Ishikawa (cell line): Measurements from ENCODE around the gene NDST3.
A peak's percentile ranks its signal among the peaks of the same experiment; 100 is the strongest.

Experiments used
- CEBPB ChIP-seq: IDR thresholded peaks from 2 replicates; pipeline ENCODE4 v1.6.1; 2012
- CREB1 ChIP-seq: IDR thresholded peaks from 2 replicates; pipeline ENCODE4 v1.6.1; 2012; ENCODE audit warnings: low read depth
- EGR1 ChIP-seq: IDR thresholded peaks from 2 replicates; pipeline ENCODE4 v1.6.1; 2012
- EP300 ChIP-seq: IDR thresholded peaks from 2 replicates; pipeline ENCODE4 v1.6.1; 2012; ENCODE audit warnings: borderline replicate concordance
- FOXM1 ChIP-seq: IDR thresholded peaks from 2 replicates; pipeline ENCODE4 v1.6.1; 2012; ENCODE audit warnings: low read depth, borderline replicate concordance
- NFIC ChIP-seq: IDR thresholded peaks from 2 replicates; pipeline ENCODE4 v1.6.1; 2012
- RAD21 ChIP-seq: IDR thresholded peaks from 2 replicates; pipeline ENCODE4 v1.6.1; 2012; ENCODE audit warnings: low read depth
- TAF1 ChIP-seq: IDR thresholded peaks from 2 replicates; pipeline ENCODE4 v1.6.1; 2012; ENCODE audit warnings: low read depth, mild to moderate bottlenecking
- TCF12 ChIP-seq: IDR thresholded peaks from 2 replicates; pipeline ENCODE4 v1.6.1; 2012; ENCODE audit warnings: low read depth
- TEAD4 ChIP-seq: IDR thresholded peaks from 2 replicates; pipeline ENCODE4 v1.6.1; 2012
- YY1 ChIP-seq: IDR thresholded peaks from 2 replicates; pipeline ENCODE4 v1.6.1; 2012; ENCODE audit warnings: low read depth
- TF ChIP-seq, protein P1 (sequence below): IDR thresholded peaks from 2 replicates; pipeline ENCODE4 v1.6.1; 2012
- TF ChIP-seq, protein P2 (sequence below): IDR thresholded peaks from 2 replicates; pipeline ENCODE4 v1.6.1; 2012; ENCODE audit warnings: low read depth, mild to moderate bottlenecking
- TF ChIP-seq, protein P3 (sequence below): IDR thresholded peaks from 2 replicates; pipeline ENCODE4 v1.6.1; 2012

The NDST3 gene

DNA sequence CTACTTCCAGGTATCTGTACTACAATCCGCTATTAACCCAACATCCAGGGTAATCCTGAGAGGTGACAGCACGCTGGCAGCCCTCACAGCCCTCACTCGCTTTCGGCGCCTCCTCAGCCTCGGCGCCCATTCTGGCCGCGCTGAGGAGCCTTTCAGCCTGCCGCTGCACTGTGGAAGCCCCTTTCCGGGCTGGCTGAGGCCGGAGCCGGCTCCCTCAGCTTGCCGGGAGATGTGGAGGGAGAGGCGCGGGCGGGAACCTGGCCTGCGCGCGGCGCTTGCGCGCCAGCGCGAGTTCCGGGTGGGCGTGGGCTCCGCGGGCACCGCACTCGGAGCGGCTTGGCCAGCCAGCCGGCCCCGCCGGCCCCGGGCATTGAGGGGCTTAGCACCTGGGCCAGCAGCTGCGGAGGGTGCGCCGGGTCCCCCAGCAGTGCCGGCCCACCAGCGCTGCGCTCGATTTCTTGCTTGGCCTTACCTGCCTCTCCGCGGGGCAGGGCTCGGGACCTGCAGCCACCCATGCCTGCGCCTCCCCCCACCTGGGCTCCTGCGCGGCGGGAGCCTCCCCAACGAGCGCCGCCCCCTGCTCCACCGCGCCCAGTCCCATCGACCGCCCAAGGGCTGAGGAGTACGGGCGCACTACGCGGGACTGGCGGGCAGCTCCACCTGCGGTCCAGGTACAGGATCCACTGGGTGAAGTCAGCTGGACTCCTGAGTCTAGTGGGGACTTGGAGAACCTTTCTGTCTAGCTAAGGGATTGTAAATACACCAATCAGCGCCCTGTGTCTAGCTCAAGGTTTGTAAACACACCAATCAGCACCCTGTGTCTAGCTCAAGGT, 231.2 kb downstream of the NDST3 start:
- TF ChIP-seq, protein P1, sequence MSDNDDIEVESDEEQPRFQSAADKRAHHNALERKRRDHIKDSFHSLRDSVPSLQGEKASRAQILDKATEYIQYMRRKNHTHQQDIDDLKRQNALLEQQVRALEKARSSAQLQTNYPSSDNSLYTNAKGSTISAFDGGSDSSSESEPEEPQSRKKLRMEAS: no peak
- TF ChIP-seq TCF12 (no peak), TAF1 (no peak), RAD21 (no peak), EGR1 (no peak)
- TF ChIP-seq, protein P2, sequence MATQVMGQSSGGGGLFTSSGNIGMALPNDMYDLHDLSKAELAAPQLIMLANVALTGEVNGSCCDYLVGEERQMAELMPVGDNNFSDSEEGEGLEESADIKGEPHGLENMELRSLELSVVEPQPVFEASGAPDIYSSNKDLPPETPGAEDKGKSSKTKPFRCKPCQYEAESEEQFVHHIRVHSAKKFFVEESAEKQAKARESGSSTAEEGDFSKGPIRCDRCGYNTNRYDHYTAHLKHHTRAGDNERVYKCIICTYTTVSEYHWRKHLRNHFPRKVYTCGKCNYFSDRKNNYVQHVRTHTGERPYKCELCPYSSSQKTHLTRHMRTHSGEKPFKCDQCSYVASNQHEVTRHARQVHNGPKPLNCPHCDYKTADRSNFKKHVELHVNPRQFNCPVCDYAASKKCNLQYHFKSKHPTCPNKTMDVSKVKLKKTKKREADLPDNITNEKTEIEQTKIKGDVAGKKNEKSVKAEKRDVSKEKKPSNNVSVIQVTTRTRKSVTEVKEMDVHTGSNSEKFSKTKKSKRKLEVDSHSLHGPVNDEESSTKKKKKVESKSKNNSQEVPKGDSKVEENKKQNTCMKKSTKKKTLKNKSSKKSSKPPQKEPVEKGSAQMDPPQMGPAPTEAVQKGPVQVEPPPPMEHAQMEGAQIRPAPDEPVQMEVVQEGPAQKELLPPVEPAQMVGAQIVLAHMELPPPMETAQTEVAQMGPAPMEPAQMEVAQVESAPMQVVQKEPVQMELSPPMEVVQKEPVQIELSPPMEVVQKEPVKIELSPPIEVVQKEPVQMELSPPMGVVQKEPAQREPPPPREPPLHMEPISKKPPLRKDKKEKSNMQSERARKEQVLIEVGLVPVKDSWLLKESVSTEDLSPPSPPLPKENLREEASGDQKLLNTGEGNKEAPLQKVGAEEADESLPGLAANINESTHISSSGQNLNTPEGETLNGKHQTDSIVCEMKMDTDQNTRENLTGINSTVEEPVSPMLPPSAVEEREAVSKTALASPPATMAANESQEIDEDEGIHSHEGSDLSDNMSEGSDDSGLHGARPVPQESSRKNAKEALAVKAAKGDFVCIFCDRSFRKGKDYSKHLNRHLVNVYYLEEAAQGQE: no peak
- TF ChIP-seq, protein P3, sequence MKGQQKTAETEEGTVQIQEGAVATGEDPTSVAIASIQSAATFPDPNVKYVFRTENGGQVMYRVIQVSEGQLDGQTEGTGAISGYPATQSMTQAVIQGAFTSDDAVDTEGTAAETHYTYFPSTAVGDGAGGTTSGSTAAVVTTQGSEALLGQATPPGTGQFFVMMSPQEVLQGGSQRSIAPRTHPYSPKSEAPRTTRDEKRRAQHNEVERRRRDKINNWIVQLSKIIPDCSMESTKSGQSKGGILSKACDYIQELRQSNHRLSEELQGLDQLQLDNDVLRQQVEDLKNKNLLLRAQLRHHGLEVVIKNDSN: no peak

DNA sequence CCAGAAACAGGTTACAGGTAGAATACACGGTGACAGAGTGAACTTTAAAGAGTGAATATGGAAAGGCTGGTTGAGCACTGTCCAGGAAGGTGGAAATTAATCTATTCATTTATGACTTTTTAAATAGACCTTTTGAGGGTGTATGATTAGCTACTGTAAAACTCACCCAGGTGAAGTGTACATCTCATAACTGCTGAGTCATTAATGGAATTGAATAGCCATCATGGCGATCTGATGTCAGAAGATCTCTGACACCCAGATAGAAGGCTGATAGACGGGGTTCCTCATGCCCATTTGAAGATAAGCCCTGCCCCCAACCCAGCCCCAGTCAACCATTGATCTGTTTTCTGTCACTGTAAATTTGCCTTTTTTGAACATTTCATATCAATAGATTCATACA, 234.5 kb downstream of the NDST3 start:
- TF ChIP-seq FOXM1: no peak
- TF ChIP-seq, protein P2: no peak
- no peak for TF ChIP-seq CREB1
- TF ChIP-seq YY1: no peak
- no peak for TF ChIP-seq EGR1
- no peak for TF ChIP-seq TEAD4
- TF ChIP-seq TAF1: no peak
- no peak for TF ChIP-seq EP300
- no peak for TF ChIP-seq CEBPB
- TF ChIP-seq NFIC: no peak
- TF ChIP-seq, protein P1: no peak

DNA sequence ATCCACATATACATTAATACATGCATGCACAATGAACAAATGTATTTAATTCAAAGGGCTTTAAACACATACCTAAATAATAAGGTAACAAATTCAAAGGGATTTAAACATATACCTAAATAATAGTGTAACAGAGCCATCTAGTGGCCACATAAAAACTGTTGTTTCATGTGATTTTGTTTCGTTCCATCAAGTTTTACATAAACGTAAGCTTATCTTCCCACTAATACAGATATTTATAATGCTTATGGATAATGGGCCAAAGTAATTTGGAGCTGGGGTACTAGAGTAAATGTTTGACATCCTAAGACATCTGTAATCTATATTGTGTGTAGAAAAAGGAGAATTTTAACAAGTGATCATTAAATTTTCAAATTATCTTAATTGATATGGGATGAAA, 236.2 kb downstream of the NDST3 start:
- peak; percentile 65 for TF ChIP-seq RAD21
- TF ChIP-seq, protein P2: no peak
- TF ChIP-seq YY1: no peak
- no peak for TF ChIP-seq TEAD4
- TF ChIP-seq TAF1: no peak
- TF ChIP-seq EGR1: no peak
- TF ChIP-seq CEBPB: no peak

DNA sequence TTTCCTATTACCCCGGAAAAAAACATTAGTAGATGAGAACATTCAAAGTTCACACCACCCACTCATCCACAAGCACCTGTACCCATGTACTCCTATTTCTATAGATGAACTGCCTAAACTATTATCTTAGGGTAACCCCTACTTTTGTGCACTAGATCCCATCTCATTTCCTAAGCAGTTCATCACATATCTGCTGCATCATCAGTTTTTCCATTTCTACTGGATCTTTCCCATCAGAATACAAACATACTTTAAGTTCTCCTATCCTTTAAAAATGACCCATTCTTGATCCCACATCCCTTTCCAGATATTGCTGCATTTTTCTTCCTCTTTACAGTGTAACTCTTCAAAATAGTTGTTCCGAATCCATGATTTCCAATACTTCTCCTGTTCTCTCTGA, 237.5 kb downstream of the NDST3 start:
- TF ChIP-seq TEAD4: no peak
- TF ChIP-seq, protein P2: no peak
